ENCODE measurements around the gene IPO7.

IPO7 gene

GRCh38 chr11:9495803-9496514 lies 111.5 kb downstream of the IPO7 start:
- no peak for DNase-seq

Data from NCI-H510A (cell line).